HG02981 (cell line): ENCODE data around the gene TGFB3.
"Not testable (repeated sequence)": the region's sequence is repeated elsewhere in the genome, so short reads cannot be mapped to it uniquely, and the experiment has no call there.

Source experiments
- ATAC-seq: cut with Tn5 transposase; IDR thresholded peaks from one replicate; pipeline ENCODE4 v1.9.1; 2021; ENCODE audit warnings: mild to moderate bottlenecking, moderate library complexity; ENCODE audit not compliant: unreplicated experiment

Gene TGFB3

GRCh38 chr14:75981426-75982265 lies at the start of gene TGFB3:
TSS of gene TGFB3 (minus strand) at chr14:75981995. CDS start at chr14:75980893, 1,102 bp downstream.
- no peak for ATAC-seq

DNA sequence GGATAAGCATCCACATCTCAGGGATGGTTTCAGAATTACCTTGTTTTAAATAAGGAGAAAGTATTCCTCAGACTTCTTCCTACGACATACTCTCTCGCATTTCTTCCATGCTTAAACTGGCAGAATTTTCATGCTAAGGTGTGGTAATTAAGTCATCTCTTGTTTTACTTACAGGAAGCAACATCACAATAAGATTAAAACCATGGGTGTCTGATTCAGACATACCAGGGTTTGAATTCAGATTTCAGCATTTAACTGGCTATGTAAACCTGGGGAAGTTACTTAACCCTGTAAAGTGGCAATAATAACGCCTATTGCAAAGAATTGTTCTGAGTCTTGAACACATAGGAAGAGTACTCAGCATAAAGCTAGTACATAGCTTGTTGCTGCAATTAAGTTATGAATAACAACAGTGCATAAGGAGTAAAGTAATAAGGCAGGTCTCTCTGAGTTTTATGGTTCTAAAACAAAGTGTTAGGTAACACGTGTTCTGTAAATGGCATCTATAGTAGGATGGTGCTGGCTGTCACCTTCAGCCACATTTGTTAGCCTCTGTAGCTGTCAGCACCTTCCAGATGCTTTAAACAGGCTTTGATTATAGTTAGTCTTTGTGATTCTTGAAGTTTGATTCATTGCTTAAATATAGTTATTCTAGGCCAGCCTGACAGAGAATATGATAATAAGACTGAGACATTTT lies 42.6 kb upstream of the TGFB3 start:
- ATAC-seq = no peak

- ATAC-seq = no peak
These were observed 42.0 kb upstream of the TGFB3 start for GRCh38 chr14:76023757-76024156.

GRCh38 chr14:76022991-76023390 lies 41.2 kb upstream of the TGFB3 start:
- no peak for ATAC-seq

DNA sequence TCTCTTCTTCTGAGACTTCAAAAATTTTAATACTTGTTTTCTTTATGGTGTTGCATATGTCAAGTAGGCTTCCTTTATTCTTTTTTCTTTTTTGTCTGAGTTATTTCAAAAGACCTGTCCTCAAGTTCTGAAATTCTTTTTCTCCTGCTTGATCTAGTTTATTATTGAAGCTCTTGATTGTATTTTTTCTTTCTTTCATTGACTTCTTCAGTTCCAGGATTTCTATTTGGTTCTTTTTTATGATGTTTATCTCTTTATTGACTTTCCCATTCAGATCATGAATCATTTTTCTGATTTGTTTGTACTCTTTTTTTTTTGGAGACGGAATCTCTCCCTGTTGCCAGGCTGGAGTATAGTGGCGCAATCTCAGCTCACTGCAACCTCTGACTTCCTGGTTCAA lies 37.9 kb upstream of the TGFB3 start:
- no peak for ATAC-seq

DNA sequence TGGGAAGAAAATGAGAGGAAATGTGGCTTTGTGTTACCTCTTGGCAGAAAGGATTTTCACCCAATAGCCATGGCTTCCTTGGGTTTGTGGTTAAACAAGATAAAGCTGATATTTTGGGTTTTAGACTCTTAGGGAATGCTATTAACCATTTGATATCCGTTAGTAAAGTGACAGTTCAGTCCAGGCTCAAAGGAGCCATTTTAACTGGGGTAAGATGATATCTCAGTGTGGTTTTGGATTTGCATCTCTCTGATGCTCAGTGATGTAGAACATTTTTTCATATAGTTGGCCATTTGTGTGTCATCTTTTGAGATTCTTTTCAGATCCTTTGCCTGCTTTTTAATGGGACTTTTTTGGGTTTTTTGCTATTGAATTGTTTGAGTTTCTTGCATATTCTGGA lies 33.9 kb upstream of the TGFB3 start:
- ATAC-seq = no peak

GRCh38 chr14:76015191-76015590 lies 33.4 kb upstream of the TGFB3 start:
- ATAC-seq = no peak

GRCh38 chr14:76012354-76012753 lies 30.6 kb upstream of the TGFB3 start:
- no peak for ATAC-seq

- no peak for ATAC-seq
These were observed 30.1 kb upstream of the TGFB3 start for GRCh38 chr14:76011930-76012329.

DNA sequence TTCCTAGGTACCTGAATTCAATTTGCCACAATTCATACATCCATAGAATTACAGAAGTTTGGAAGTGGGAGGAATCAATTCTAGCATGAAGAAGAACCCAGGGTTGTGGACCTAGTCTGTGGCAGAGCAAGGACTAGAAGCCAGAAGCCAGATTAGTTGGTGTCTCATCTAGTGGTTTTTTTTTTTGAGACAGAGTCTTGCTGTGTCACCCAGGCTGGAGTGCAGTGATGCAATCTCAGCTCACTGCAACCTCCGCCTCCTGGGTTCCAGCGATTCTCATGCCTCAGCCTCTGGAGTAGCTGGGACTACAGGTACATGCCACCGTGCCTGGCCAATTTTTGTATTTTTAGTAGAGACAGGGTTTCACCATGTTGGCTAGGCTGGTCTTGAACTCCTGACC lies 27.8 kb upstream of the TGFB3 start:
- ATAC-seq = not testable (repeated sequence)

DNA sequence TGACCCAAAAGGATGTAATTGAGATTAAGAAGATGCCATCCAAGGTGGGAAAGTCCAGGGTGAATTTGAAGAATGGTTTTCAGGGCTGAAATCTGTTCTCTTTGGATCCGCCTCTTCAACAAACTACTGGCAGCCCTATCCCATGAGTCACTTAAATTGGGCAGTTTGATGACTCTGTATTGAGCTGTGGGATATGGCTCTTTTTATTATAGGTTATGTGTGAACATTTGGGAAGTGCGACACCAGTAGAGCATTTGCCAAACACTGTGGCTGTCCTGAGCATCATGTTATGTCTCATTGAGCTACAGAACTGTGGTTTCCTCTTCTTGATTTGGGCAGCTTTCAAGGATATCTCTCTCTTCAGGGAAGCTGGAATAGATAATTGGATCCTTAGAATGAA lies 26.1 kb upstream of the TGFB3 start:
- ATAC-seq = no peak

- ATAC-seq = no peak
These were observed 25.6 kb upstream of the TGFB3 start for GRCh38 chr14:76007379-76007778.

- ATAC-seq = no peak
These were observed 24.5 kb upstream of the TGFB3 start for GRCh38 chr14:76006253-76006652.

GRCh38 chr14:76002383-76002782 lies 20.6 kb upstream of the TGFB3 start:
- ATAC-seq = no peak

GRCh38 chr14:75999511-76000190 lies 17.9 kb upstream of the TGFB3 start:
- no peak for ATAC-seq

DNA sequence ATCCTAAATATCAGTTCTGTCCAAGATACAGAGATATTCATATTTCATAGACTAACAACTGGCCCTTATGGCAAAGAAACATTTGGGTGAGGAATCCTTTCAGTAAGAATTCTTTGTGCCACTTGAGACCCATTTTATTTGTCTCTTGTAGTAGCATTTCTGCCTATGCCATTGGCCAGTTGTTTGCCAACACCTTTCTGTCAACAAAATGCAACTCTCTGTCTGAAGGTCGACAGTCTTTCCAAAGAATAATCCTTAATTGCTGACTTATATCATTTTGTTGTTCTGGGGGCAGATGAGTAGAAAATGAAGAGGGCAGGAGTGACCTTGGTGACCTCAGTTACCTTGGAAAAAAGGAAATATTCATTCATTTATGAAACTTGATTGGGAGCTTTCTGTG lies 14.7 kb upstream of the TGFB3 start:
- ATAC-seq = no peak

- ATAC-seq = no peak
These were observed 13.7 kb upstream of the TGFB3 start for GRCh38 chr14:75995372-75996041.

DNA sequence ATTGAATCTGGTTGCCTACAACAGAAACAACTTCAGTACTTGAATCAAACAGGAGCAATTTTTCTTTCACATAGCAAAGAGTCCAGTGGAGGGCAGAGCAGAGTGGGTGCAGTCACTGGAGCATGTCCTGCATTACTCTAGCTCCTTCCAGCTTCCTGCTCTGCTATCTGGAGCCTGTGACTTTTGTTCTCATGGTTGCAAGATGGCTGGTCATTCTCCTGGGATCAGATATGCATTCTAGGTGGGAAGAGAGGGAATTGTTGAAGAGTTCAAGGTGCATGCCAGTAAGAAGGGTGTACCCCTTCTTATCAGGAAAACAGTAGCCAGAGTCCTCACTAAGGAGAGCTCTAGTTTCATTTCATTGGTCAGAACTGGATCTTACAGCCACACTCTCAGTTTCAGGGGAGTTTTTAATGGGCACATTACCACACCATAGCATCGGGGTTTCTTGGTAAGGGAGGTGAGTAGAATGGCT lies 11.8 kb upstream of the TGFB3 start:
- ATAC-seq = peak; percentile 72

GRCh38 chr14:75991753-75992152 lies 10.0 kb upstream of the TGFB3 start:
- no peak for ATAC-seq

DNA sequence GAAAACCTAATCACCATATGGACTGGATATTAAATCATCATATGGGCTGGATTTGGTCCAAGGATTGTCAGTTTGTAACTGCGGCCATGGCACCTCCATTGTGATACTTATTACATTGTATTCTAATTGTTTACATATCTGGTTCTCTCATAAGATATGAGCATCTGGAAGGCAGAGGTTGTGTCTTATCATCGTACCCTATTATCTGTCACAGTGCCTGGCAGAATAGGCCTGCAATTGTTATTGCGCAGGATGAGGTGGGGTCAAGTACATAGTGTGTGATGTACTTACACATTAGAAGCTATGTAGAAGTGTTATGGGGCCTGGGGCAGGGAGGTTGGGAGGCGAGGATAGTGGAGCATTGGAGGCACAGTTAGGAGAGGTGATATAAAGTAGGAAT lies 8.5 kb upstream of the TGFB3 start:
- ATAC-seq = no peak

GRCh38 chr14:75989134-75989533 lies 7.3 kb upstream of the TGFB3 start:
- no peak for ATAC-seq
